ENCODE data around the gene ARHGEF38. TPM values are rescaled to one million over a fixed set of nuclear protein-coding genes. Genes with fewer than 3 reads are reported as not detected.

ARHGEF38 gene
- total and polyA plus RNA-seq, 2 donors = 0.24 to 0.30 TPM

- Histone ChIP-seq H3K27ac (ENCODE audit: low read depth in 1 of 2, low read length in 1 of 2) (peak overlapping the region in 1 of 2 donors; percentile 87), H3K27me3 (ENCODE audit: control insufficient read depth in 2 of 2, insufficient read depth in 1 of 2, low read length in 1 of 2) (no peaks in the 10 kb centered on the region), H3K4me3 (ENCODE audit: low read length in 2 of 2) (peak overlapping the region; percentile 83 to 89), H3K9me3 (ENCODE audit: control insufficient read depth in 2 of 2, insufficient read depth in 1 of 2, low read length in 1 of 2) (no peaks in the 10 kb centered on the region), H3K36me3 (ENCODE audit: control insufficient read depth in 2 of 2, insufficient read depth in 2 of 2, low read length in 1 of 2) (peaks cover 0 to 6% of the 10 kb centered on the region in 2 donors), H3K4me1 (ENCODE audit: control insufficient read depth in 2 of 2, insufficient read depth in 2 of 2, low read length in 2 of 2) (peaks cover 0 to 11% of the 10 kb centered on the region in 2 donors)
- WGBS = 31% methylated on average over 7 of the region's 7 CpGs
- DNase-seq (ENCODE audit: low read depth in 6 of 9, low spot score in 9 of 9) = peak in 2 of 9 donors; percentile 3 to 12
These were observed 155.4 kb downstream of the ARHGEF38 start for GRCh38 chr4:105707782-105708180.

GRCh38 chr4:105708181-105709080 is 156.0 kb downstream of the ARHGEF38 start, which contains the start of the genes GSTCD and INTS12:
Gene GSTCD, plus strand, starts transcription at chr4:105708784. Its CDS starts 8,830 bp downstream, at chr4:105717614.
Gene INTS12, minus strand, starts transcription at chr4:105708689. Its CDS starts 8,684 bp downstream, at chr4:105700005.
- Histone ChIP-seq H3K9me3 (ENCODE audit: control insufficient read depth in 2 of 2, insufficient read depth in 1 of 2, low read length in 1 of 2) (no peaks in the 10 kb centered on the region), H3K4me1 (ENCODE audit: control insufficient read depth in 2 of 2, insufficient read depth in 2 of 2, low read length in 2 of 2) (peaks cover 0 to 11% of the 10 kb centered on the region in 2 donors), H3K4me3 (ENCODE audit: low read length in 2 of 2) (peak within 1 kb of the TSS; percentile 83 to 89), H3K27ac (ENCODE audit: low read depth in 1 of 2, low read length in 1 of 2) (peak within 1 kb of the TSS; percentile 87), H3K27me3 (ENCODE audit: control insufficient read depth in 2 of 2, insufficient read depth in 1 of 2, low read length in 1 of 2) (no peaks in the 10 kb centered on the region), H3K36me3 (ENCODE audit: control insufficient read depth in 2 of 2, insufficient read depth in 2 of 2, low read length in 1 of 2) (peaks cover 0 to 4% of the 10 kb centered on the region in 2 donors)
- under 1% methylated on average over 63 of the region's 63 CpGs for WGBS
- peak; percentile 77 to 95 (median 85) for DNase-seq (ENCODE audit: low read depth in 6 of 9, low spot score in 9 of 9)

- Histone ChIP-seq H3K36me3 (ENCODE audit: control insufficient read depth in 2 of 2, insufficient read depth in 2 of 2, low read length in 1 of 2) (no peaks in the 10 kb centered on the region), H3K27ac (ENCODE audit: low read depth in 1 of 2, low read length in 1 of 2) (peak overlapping the region in 1 of 2 donors; percentile 87)
- WGBS = under 1% methylated on average over 11 of the region's 11 CpGs
These were observed 156.6 kb downstream of the ARHGEF38 start for GRCh38 chr4:105709081-105709450.

GRCh38 chr4:105710012-105710600 is 157.7 kb downstream of the ARHGEF38 start:
- DNase-seq (ENCODE audit: low read depth in 6 of 9, low spot score in 9 of 9) = no peak
- no peaks in the 10 kb centered on the region for H3K27me3 ChIP-seq (ENCODE audit: control insufficient read depth in 2 of 2, insufficient read depth in 1 of 2, low read length in 1 of 2)
- no peak overlapping the region for H3K27ac ChIP-seq (ENCODE audit: low read depth in 1 of 2, low read length in 1 of 2)
- no peak overlapping the region for H3K4me3 ChIP-seq (ENCODE audit: low read length in 2 of 2)
- H3K36me3 ChIP-seq (ENCODE audit: control insufficient read depth in 2 of 2, insufficient read depth in 2 of 2, low read length in 1 of 2) = no peaks in the 10 kb centered on the region
- no peaks in the 10 kb centered on the region for H3K9me3 ChIP-seq (ENCODE audit: control insufficient read depth in 2 of 2, insufficient read depth in 1 of 2, low read length in 1 of 2)
- H3K4me1 ChIP-seq (ENCODE audit: control insufficient read depth in 2 of 2, insufficient read depth in 2 of 2, low read length in 2 of 2) = peaks cover 0 to 11% of the 10 kb centered on the region in 2 donors
- WGBS = 93% methylated on average over 16 of the region's 16 CpGs

More at GRCh38 chr4:105709081-105709450, 156.6 kb downstream of the ARHGEF38 start:
- peak in 5 of 9 donors; percentile 19 to 36 (median 28) for DNase-seq (ENCODE audit: low read depth in 6 of 9, low spot score in 9 of 9)
- Histone ChIP-seq H3K4me1 (ENCODE audit: control insufficient read depth in 2 of 2, insufficient read depth in 2 of 2, low read length in 2 of 2) (peaks cover 0 to 11% of the 10 kb centered on the region in 2 donors), H3K4me3 (ENCODE audit: low read length in 2 of 2) (peak overlapping the region; percentile 83 to 89), H3K9me3 (ENCODE audit: control insufficient read depth in 2 of 2, insufficient read depth in 1 of 2, low read length in 1 of 2) (no peaks in the 10 kb centered on the region), H3K27me3 (ENCODE audit: control insufficient read depth in 2 of 2, insufficient read depth in 1 of 2, low read length in 1 of 2) (no peaks in the 10 kb centered on the region)

- Histone ChIP-seq H3K4me3 (ENCODE audit: low read length in 2 of 2) (no peak overlapping the region), H3K4me1 (ENCODE audit: control insufficient read depth in 2 of 2, insufficient read depth in 2 of 2, low read length in 2 of 2) (peaks cover 0 to 11% of the 10 kb centered on the region in 2 donors), H3K36me3 (ENCODE audit: control insufficient read depth in 2 of 2, insufficient read depth in 2 of 2, low read length in 1 of 2) (no peaks in the 10 kb centered on the region), H3K27ac (ENCODE audit: low read depth in 1 of 2, low read length in 1 of 2) (no peak overlapping the region), H3K9me3 (ENCODE audit: control insufficient read depth in 2 of 2, insufficient read depth in 1 of 2, low read length in 1 of 2) (no peaks in the 10 kb centered on the region), H3K27me3 (ENCODE audit: control insufficient read depth in 2 of 2, insufficient read depth in 1 of 2, low read length in 1 of 2) (no peaks in the 10 kb centered on the region)
- WGBS = 95% methylated on average over 6 of the region's 6 CpGs
- DNase-seq (ENCODE audit: low read depth in 6 of 9, low spot score in 9 of 9) = no peak
These were observed 158.3 kb downstream of the ARHGEF38 start for GRCh38 chr4:105710678-105711077.

DNA sequence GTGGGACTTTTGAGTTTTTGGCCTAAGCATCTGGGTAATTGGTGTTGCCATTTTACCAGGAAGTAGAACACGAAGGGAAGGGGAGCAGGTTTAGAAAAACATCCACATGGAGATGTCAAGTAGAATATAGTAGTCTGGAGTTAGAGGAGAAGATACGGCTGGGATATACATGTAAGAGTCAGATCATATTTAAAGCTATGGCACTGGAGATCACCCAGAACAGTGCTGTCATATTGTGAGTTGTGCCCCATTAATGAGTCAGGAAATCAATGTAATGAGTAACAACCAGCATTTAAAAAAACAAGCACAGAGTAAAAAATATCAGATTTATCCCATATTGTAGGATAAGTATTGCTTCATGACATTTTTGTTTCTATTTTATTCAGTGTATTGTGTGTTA is 160.3 kb downstream of the ARHGEF38 start:
- no peaks in the 10 kb centered on the region for H3K9me3 ChIP-seq (ENCODE audit: control insufficient read depth in 2 of 2, insufficient read depth in 1 of 2, low read length in 1 of 2)
- no peak for DNase-seq (ENCODE audit: low read depth in 6 of 9, low spot score in 9 of 9)
- WGBS = 97% methylated on average over 2 of the region's 2 CpGs
- H3K4me3 ChIP-seq (ENCODE audit: low read length in 2 of 2) = no peak overlapping the region
- peaks cover 0 to 4% of the 10 kb centered on the region in 2 donors for H3K4me1 ChIP-seq (ENCODE audit: control insufficient read depth in 2 of 2, insufficient read depth in 2 of 2, low read length in 2 of 2)
- H3K27ac ChIP-seq (ENCODE audit: low read depth in 1 of 2, low read length in 1 of 2) = no peak overlapping the region
- H3K36me3 ChIP-seq (ENCODE audit: control insufficient read depth in 2 of 2, insufficient read depth in 2 of 2, low read length in 1 of 2) = peaks cover 0 to 2% of the 10 kb centered on the region in 2 donors
- no peaks in the 10 kb centered on the region for H3K27me3 ChIP-seq (ENCODE audit: control insufficient read depth in 2 of 2, insufficient read depth in 1 of 2, low read length in 1 of 2)

GRCh38 chr4:105714071-105714521 is 161.7 kb downstream of the ARHGEF38 start:
- no peaks in the 10 kb centered on the region for H3K9me3 ChIP-seq (ENCODE audit: control insufficient read depth in 2 of 2, insufficient read depth in 1 of 2, low read length in 1 of 2)
- H3K27me3 ChIP-seq (ENCODE audit: control insufficient read depth in 2 of 2, insufficient read depth in 1 of 2, low read length in 1 of 2) = no peaks in the 10 kb centered on the region
- H3K36me3 ChIP-seq (ENCODE audit: control insufficient read depth in 2 of 2, insufficient read depth in 2 of 2, low read length in 1 of 2) = peaks cover 1 to 4% of the 10 kb centered on the region in 2 donors
- H3K4me1 ChIP-seq (ENCODE audit: control insufficient read depth in 2 of 2, insufficient read depth in 2 of 2, low read length in 2 of 2) = peaks cover 0 to 4% of the 10 kb centered on the region in 2 donors
- H3K27ac ChIP-seq (ENCODE audit: low read depth in 1 of 2, low read length in 1 of 2) = no peak overlapping the region
- 18% methylated on average over 5 of the region's 5 CpGs for WGBS
- no peak overlapping the region for H3K4me3 ChIP-seq (ENCODE audit: low read length in 2 of 2)
- DNase-seq (ENCODE audit: low read depth in 6 of 9, low spot score in 9 of 9) = no peak

DNA sequence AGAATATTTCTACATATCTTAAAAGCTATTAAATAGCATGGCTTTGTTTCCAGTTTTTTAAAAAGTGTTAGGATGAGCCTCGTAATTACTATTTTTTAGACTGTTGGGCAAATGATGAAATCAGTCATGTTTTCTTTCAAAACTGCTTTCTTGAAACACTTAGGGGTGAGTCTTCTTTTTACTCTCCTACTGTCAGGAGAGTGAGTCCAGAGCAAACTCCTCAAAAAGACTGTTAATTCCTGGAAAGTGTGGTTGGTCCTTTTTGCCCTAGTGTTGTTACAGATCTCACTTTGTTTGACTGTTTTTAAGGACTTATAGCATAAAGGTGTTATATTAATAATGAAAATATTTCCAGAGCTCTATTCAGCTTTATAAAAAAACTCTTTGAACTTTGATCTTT is 162.5 kb downstream of the ARHGEF38 start:
- no peaks in the 10 kb centered on the region for H3K4me1 ChIP-seq (ENCODE audit: control insufficient read depth in 2 of 2, insufficient read depth in 2 of 2, low read length in 2 of 2)
- H3K4me3 ChIP-seq (ENCODE audit: low read length in 2 of 2) = no peak overlapping the region
- H3K36me3 ChIP-seq (ENCODE audit: control insufficient read depth in 2 of 2, insufficient read depth in 2 of 2, low read length in 1 of 2) = peaks cover 4 to 7% of the 10 kb centered on the region in 2 donors
- no peak overlapping the region for H3K27ac ChIP-seq (ENCODE audit: low read depth in 1 of 2, low read length in 1 of 2)
- DNase-seq (ENCODE audit: low read depth in 6 of 9, low spot score in 9 of 9) = no peak
- H3K27me3 ChIP-seq (ENCODE audit: control insufficient read depth in 2 of 2, insufficient read depth in 1 of 2, low read length in 1 of 2) = no peaks in the 10 kb centered on the region
- 94% methylated on average over 1 of the region's 1 CpG for WGBS
- H3K9me3 ChIP-seq (ENCODE audit: control insufficient read depth in 2 of 2, insufficient read depth in 1 of 2, low read length in 1 of 2) = no peaks in the 10 kb centered on the region

All from thymus (tissue), 11 donors.